Trophoblast cell (in vitro differentiated cells and primary cell): Measurements from ENCODE around the gene CAPZA3.

Experiments used
- DNase-seq, 2 donors: peaks; one replicate each; pipeline ENCODE4 v3.0.0-alpha.2; 2016
- H2AFZ ChIP-seq: 2 replicates; pipeline ENCODE4 v1.6.1; 2013; ENCODE audit warnings: low read length, moderate library complexity, mild to moderate bottlenecking; ENCODE audit not compliant: insufficient read depth, poor library complexity
- H2AK5ac ChIP-seq: 2 replicates; pipeline ENCODE4 v1.6.1; 2013; ENCODE audit warnings: mild to moderate bottlenecking, low read length
- H2BK120ac ChIP-seq: 2 replicates; pipeline ENCODE4 v1.6.1; 2013; ENCODE audit warnings: low read length, mild to moderate bottlenecking, moderate library complexity; ENCODE audit not compliant: insufficient read depth, poor library complexity
- H2BK12ac ChIP-seq: 2 replicates; pipeline ENCODE4 v1.6.1; 2013; ENCODE audit warnings: mild to moderate bottlenecking, low read length, moderate library complexity
- H2BK5ac ChIP-seq: 2 replicates; pipeline ENCODE4 v1.6.1; 2013; ENCODE audit warnings: low read length, low read depth, moderate library complexity, mild to moderate bottlenecking; ENCODE audit not compliant: poor library complexity
- H3K14ac ChIP-seq: 2 replicates; pipeline ENCODE4 v1.6.1; 2013; ENCODE audit warnings: mild to moderate bottlenecking, low read length
- H3K18ac ChIP-seq: 2 replicates; pipeline ENCODE4 v1.6.1; 2013; ENCODE audit warnings: mild to moderate bottlenecking, low read length
- H3K23ac ChIP-seq: 2 replicates; pipeline ENCODE4 v1.6.1; 2013; ENCODE audit warnings: low read length
- H3K27ac ChIP-seq: 2 replicates; pipeline ENCODE4 v1.5.1; 2013; ENCODE audit warnings: low read depth, mild to moderate bottlenecking, inconsistent platforms, low read length, moderate library complexity
- H3K27me3 ChIP-seq: 2 replicates; pipeline ENCODE4 v1.6.1; 2013; ENCODE audit warnings: inconsistent platforms, mild to moderate bottlenecking, low read length, moderate library complexity; ENCODE audit not compliant: insufficient read depth
- H3K36me3 ChIP-seq, 2 experiments: 1 replicate in 1 of 2; 2 replicates in 1 of 2; pipeline ENCODE4 v1.6.1; 2013; ENCODE audit warnings: low read length in 2 of 2, mild to moderate bottlenecking in 2 of 2, moderate library complexity in 1 of 2; ENCODE audit not compliant: insufficient read depth in 2 of 2, control insufficient read depth in 1 of 2
- H3K4ac ChIP-seq: 2 replicates; pipeline ENCODE4 v1.6.1; 2013; ENCODE audit warnings: low read depth, mild to moderate bottlenecking, low read length, moderate library complexity
- H3K4me1 ChIP-seq, 2 experiments: 1 replicate in 1 of 2; 2 replicates in 1 of 2; pipeline ENCODE4 v1.6.1; 2013; ENCODE audit warnings: low read length in 2 of 2, mild to moderate bottlenecking in 2 of 2, moderate library complexity in 1 of 2; ENCODE audit not compliant: insufficient read depth in 2 of 2, control insufficient read depth in 1 of 2
- H3K4me2 ChIP-seq: 2 replicates; pipeline ENCODE4 v1.6.1; 2013; ENCODE audit warnings: inconsistent platforms, mild to moderate bottlenecking, low read length, moderate library complexity
- H3K4me3 ChIP-seq: 2 replicates; pipeline ENCODE4 v1.5.1; 2013; ENCODE audit warnings: mild to moderate bottlenecking, low read depth, low read length, inconsistent platforms
- H3K79me1 ChIP-seq: one replicate; pipeline ENCODE4 v1.6.1; 2013; ENCODE audit warnings: low read length
- H3K79me2 ChIP-seq: 2 replicates; pipeline ENCODE4 v1.6.1; 2013; ENCODE audit warnings: low read length, mild to moderate bottlenecking; ENCODE audit not compliant: control insufficient read depth, insufficient read depth, poor library complexity
- H3K9ac ChIP-seq: 2 replicates; pipeline ENCODE4 v1.6.1; 2013; ENCODE audit warnings: mild to moderate bottlenecking, low read length
- H3K9me3 ChIP-seq: 2 replicates; pipeline ENCODE4 v1.6.1; 2013; ENCODE audit warnings: low read depth, mild to moderate bottlenecking, control low read depth, inconsistent platforms, low read length; ENCODE audit not compliant: insufficient read depth
- H4K12ac ChIP-seq: 2 replicates; pipeline ENCODE4 v1.6.1; 2013; ENCODE audit warnings: low read depth, mild to moderate bottlenecking, low read length, moderate library complexity
- H4K8ac ChIP-seq: 2 replicates; pipeline ENCODE4 v1.6.1; 2013; ENCODE audit warnings: low read depth, mild to moderate bottlenecking, low read length, moderate library complexity
- H4K91ac ChIP-seq: one replicate; pipeline ENCODE4 v1.6.1; 2013; ENCODE audit warnings: low read depth, mild to moderate bottlenecking, low read length, moderate library complexity
- WGBS: extraction: QIAGEN DNeasy Blood & Tissue Kit; methylation state at CpG from one replicate; pipeline ENCODE4 v1.1.7; 2013; ENCODE audit warnings: missing lambda C conversion rate; ENCODE audit not compliant: insufficient read length, insufficient coverage; ENCODE audit errors: extremely low coverage; 5-methylcytosine and 5-hydroxymethylcytosine counted together

CAPZA3 gene

DNA sequence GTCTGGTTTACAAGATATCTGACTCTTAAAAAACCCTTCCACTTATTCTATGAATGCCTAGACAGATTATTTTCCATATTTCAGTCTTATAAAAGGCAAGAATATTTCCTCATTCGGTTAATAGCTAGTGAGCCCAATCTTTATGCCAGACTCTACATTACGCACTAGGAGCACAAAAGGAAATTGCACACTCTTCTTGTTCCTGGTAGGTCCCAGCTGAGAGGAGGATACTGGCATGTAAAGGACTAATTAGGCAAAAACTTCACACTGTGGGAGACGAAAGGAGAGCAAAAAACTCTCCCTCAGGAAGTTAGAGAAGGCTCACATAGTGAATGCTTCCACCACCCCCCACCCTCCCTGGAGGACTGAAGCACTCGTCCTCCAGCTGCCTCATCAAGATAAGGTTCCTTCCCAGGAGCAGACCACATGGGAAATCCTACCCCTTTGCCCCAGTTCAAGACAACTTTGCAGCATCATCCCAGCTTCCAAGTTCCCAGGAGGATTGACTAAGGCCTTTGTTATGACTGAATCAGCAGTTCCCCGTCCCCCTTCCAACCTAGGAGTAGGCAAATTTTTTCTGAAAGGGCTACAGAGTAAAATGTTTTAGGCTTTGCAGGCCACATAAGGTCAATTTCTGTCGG is 14.5 kb downstream of the CAPZA3 start:
- no CpG with 5 or more reads among the region's 6 CpGs for WGBS
- no peak overlapping the region for H2BK12ac ChIP-seq
- DNase-seq: no peak

DNA sequence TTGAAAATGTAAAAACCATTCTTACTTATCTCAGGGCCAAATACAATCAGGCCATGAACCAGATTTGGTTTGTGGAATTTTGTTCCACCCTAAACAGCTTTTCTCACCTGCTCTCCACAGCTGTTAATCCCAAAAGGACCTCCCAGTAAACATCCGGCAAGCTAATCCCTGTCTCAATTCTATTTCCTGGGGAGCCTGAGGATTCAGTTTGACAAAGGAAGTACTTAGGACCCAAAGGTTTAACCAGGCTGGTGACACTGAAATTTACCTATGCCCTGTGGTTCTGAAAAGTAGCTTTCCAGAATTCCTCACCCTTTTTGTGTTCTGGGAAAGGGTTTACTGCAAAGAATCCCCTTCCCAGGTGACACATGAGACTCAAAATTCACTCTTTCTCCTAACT is 15.0 kb downstream of the CAPZA3 start:
- H2AFZ ChIP-seq: no peak overlapping the region
- no peak overlapping the region for H3K23ac ChIP-seq
- H3K27ac ChIP-seq: peak overlapping the region; percentile 33
- H3K14ac ChIP-seq: no peak overlapping the region
- no peak overlapping the region for H2AK5ac ChIP-seq
- H3K18ac ChIP-seq: no peak overlapping the region
- H3K4me3 ChIP-seq: no peak overlapping the region
- H3K79me2 ChIP-seq: no peaks in the 10 kb centered on the region
- H3K9ac ChIP-seq: no peak overlapping the region
- no peak overlapping the region for H4K8ac ChIP-seq
- no peaks in the 10 kb centered on the region for H3K36me3 ChIP-seq
- DNase-seq: no peak
- no peaks in the 10 kb centered on the region for H3K9me3 ChIP-seq
- no peak overlapping the region for H4K12ac ChIP-seq
- H3K4me1 ChIP-seq: peaks cover 0 to 10% of the 10 kb centered on the region in 2 experiments
- H2BK5ac ChIP-seq: no peak overlapping the region
- H4K91ac ChIP-seq: no peak overlapping the region
- H2BK12ac ChIP-seq: no peak overlapping the region
- H2BK120ac ChIP-seq: no peak overlapping the region
- no CpG with 5 or more reads among the region's 1 CpG for WGBS
- no peaks in the 10 kb centered on the region for H3K79me1 ChIP-seq
- no peak overlapping the region for H3K4ac ChIP-seq
- H3K27me3 ChIP-seq: no peaks in the 10 kb centered on the region
- H3K4me2 ChIP-seq: no peak overlapping the region

More for the DNA sequence above, 14.5 kb downstream of the CAPZA3 start:
- H4K12ac ChIP-seq: no peak overlapping the region
- H3K4me2 ChIP-seq: no peak overlapping the region
- no peak overlapping the region for H2BK5ac ChIP-seq
- no peak overlapping the region for H3K4ac ChIP-seq
- H4K8ac ChIP-seq: no peak overlapping the region
- no peak overlapping the region for H3K14ac ChIP-seq
- H3K36me3 ChIP-seq: no peaks in the 10 kb centered on the region
- no peak overlapping the region for H2BK120ac ChIP-seq
- H3K27me3 ChIP-seq: no peaks in the 10 kb centered on the region
- H3K4me1 ChIP-seq: peaks cover 0 to 10% of the 10 kb centered on the region in 2 experiments
- no peaks in the 10 kb centered on the region for H3K79me1 ChIP-seq
- H2AK5ac ChIP-seq: no peak overlapping the region
- H2AFZ ChIP-seq: no peak overlapping the region
- H3K79me2 ChIP-seq: no peaks in the 10 kb centered on the region
- no peak overlapping the region for H4K91ac ChIP-seq
- H3K4me3 ChIP-seq: no peak overlapping the region
- peak overlapping the region; percentile 33 for H3K27ac ChIP-seq
- H3K23ac ChIP-seq: no peak overlapping the region
- no peak overlapping the region for H3K9ac ChIP-seq
- H3K9me3 ChIP-seq: no peaks in the 10 kb centered on the region
- H3K18ac ChIP-seq: no peak overlapping the region

GRCh38 chr12:18753481-18754123 is 15.7 kb downstream of the CAPZA3 start:
- Histone ChIP-seq H3K27me3 (no peaks in the 10 kb centered on the region), H3K9me3 (no peaks in the 10 kb centered on the region), H3K36me3 (no peaks in the 10 kb centered on the region), H3K14ac (no peak overlapping the region), H3K4me3 (no peak overlapping the region), H2BK120ac (no peak overlapping the region), H4K12ac (no peak overlapping the region), H2AK5ac (no peak overlapping the region), H3K9ac (no peak overlapping the region), H4K91ac (no peak overlapping the region), H3K4me1 (peaks cover 0 to 10% of the 10 kb centered on the region in 2 experiments), H3K79me1 (no peaks in the 10 kb centered on the region), H3K79me2 (no peaks in the 10 kb centered on the region), H3K4ac (no peak overlapping the region), H4K8ac (no peak overlapping the region), H3K23ac (no peak overlapping the region), H2BK5ac (no peak overlapping the region), H3K27ac (no peak overlapping the region), H2AFZ (no peak overlapping the region), H3K18ac (no peak overlapping the region), H3K4me2 (no peak overlapping the region), H2BK12ac (no peak overlapping the region)
- no CpG with 5 or more reads among the region's 16 CpGs for WGBS
- DNase-seq: no peak

DNA sequence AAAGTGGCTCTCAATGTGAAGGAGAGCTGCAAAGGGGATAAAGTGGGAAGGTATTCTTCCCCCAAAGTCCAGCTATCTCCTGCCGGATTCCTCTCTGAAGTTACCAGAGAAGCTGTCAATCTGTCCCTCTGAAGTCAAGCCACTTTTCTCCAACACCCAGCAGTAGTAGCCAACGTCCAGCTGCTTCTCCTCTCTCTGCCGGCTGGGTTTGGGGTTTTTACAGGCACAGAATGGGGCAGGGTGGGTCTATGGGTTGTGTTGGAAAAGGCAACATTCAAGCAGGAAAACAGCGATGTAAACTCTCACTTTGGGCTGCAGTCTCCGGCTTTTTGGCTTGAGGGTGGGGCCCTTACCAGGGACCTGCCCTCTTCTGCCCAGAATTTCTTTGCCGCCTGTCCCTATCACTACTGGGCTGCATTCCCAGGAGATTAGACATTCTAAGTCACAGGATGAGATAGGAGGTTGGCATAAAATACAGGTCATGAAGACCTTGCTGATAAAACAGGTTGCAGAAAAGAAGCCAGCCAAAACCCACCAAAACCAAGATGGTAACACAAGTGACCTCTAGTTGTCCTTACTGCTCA is 16.3 kb downstream of the CAPZA3 start:
- no CpG with 5 or more reads among the region's 6 CpGs for WGBS
- H3K9me3 ChIP-seq: no peaks in the 10 kb centered on the region

More for the DNA sequence above, 16.3 kb downstream of the CAPZA3 start:
- Histone ChIP-seq H3K4me3 (no peak overlapping the region), H3K79me2 (no peaks in the 10 kb centered on the region), H2BK120ac (no peak overlapping the region), H3K23ac (no peak overlapping the region), H3K4me1 (peaks cover 0 to 10% of the 10 kb centered on the region in 2 experiments), H3K79me1 (no peaks in the 10 kb centered on the region), H3K14ac (no peak overlapping the region), H2AFZ (no peak overlapping the region), H2BK5ac (no peak overlapping the region), H3K18ac (no peak overlapping the region), H3K4ac (no peak overlapping the region), H3K27ac (no peak overlapping the region), H3K9ac (no peak overlapping the region), H4K8ac (no peak overlapping the region), H4K12ac (no peak overlapping the region), H3K4me2 (no peak overlapping the region), H3K27me3 (no peaks in the 10 kb centered on the region), H3K36me3 (no peaks in the 10 kb centered on the region), H2AK5ac (no peak overlapping the region), H4K91ac (no peak overlapping the region), H2BK12ac (no peak overlapping the region)
- no peak for DNase-seq
